ENCODE results near the gene ABCA7. TPM values are rescaled to one million over a fixed set of nuclear protein-coding genes. Genes with fewer than 3 reads are reported as not detected.

ABCA7 gene
- total RNA-seq, 1 experiment from 2014 or later = 91.4 TPM

DNA sequence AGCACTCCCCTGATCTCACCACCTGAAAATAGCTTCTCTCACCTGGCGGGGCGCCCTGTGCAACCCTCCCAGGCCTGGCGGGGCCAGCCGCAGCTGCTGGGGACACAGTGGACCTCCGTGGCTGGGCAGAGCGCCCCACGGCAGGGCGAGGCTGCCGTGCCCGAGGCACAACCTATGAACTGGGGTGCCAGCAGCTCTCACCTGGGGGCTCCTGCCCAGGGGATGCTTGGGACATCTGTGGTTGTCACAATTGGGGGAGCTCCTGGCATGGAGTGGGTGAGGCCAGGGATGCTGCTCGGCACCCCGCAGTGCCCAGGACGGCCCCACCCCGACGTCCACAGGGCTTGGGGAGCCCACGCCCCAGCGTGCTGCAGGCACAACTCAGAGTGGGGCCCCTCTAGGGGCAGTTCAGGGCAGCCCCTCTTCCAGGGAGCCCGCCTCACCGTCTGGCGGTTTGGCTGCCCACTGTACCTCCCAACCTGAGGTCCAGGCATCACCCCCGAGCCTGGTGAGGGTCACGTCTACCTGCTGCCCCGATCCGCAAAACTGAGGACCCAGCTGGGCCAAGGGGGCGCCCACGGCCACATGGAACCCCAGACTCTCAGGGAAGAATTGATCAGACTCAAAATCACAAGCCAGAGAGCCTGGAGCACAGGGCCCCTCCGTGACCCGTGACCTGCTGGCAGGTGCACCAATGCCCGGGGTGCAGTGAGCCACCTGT lies 24.7 kb upstream of the ABCA7 start:
- TF ChIP-seq YY1 (IDR thresholded peaks at IDR 0.05; ENCODE audit: extremely low read depth, insufficient replicate concordance, low read depth, low read length) (no peak), POLR2AphosphoS5 (IDR thresholded peaks at IDR 0.05; ENCODE audit: low read depth, low read length) (no peak), FOSL1 (IDR thresholded peaks at IDR 0.05; ENCODE audit: low read depth) (no peak), ZNF274 (IDR thresholded peaks at IDR 0.05; ENCODE audit: low read depth, low read length) (no peak), SIN3A (IDR thresholded peaks at IDR 0.05; ENCODE audit: low read depth) (no peak), JUND (IDR thresholded peaks at IDR 0.05) (no peak), POLR2A (IDR thresholded peaks at IDR 0.05; ENCODE audit: borderline replicate concordance, extremely low read depth, insufficient read depth, insufficient read length) (no peak), ZFX (IDR thresholded peaks at IDR 0.05) (no peak), CBX3 (IDR thresholded peaks at IDR 0.05; ENCODE audit: low read depth) (no peak), EZH2 (IDR thresholded peaks at IDR 0.05) (no peak), ELF1 (IDR thresholded peaks at IDR 0.05; ENCODE audit: borderline replicate concordance, low read depth) (no peak), CEBPB (IDR thresholded peaks at IDR 0.05; ENCODE audit: low read depth) (no peak), EGR1 (IDR thresholded peaks at IDR 0.05; ENCODE audit: low read depth) (no peak)
- TF ChIP-seq, protein P1, sequence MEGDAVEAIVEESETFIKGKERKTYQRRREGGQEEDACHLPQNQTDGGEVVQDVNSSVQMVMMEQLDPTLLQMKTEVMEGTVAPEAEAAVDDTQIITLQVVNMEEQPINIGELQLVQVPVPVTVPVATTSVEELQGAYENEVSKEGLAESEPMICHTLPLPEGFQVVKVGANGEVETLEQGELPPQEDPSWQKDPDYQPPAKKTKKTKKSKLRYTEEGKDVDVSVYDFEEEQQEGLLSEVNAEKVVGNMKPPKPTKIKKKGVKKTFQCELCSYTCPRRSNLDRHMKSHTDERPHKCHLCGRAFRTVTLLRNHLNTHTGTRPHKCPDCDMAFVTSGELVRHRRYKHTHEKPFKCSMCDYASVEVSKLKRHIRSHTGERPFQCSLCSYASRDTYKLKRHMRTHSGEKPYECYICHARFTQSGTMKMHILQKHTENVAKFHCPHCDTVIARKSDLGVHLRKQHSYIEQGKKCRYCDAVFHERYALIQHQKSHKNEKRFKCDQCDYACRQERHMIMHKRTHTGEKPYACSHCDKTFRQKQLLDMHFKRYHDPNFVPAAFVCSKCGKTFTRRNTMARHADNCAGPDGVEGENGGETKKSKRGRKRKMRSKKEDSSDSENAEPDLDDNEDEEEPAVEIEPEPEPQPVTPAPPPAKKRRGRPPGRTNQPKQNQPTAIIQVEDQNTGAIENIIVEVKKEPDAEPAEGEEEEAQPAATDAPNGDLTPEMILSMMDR (IDR thresholded peaks at IDR 0.05 in 2 of 3, conservative IDR thresholded peaks at IDR 0.05 in 1 of 3; ENCODE audit: borderline replicate concordance in 1 of 3, insufficient read depth in 1 of 3, low read depth in 2 of 3, low read length in 2 of 3) = no peak
- TF ChIP-seq, protein P2, sequence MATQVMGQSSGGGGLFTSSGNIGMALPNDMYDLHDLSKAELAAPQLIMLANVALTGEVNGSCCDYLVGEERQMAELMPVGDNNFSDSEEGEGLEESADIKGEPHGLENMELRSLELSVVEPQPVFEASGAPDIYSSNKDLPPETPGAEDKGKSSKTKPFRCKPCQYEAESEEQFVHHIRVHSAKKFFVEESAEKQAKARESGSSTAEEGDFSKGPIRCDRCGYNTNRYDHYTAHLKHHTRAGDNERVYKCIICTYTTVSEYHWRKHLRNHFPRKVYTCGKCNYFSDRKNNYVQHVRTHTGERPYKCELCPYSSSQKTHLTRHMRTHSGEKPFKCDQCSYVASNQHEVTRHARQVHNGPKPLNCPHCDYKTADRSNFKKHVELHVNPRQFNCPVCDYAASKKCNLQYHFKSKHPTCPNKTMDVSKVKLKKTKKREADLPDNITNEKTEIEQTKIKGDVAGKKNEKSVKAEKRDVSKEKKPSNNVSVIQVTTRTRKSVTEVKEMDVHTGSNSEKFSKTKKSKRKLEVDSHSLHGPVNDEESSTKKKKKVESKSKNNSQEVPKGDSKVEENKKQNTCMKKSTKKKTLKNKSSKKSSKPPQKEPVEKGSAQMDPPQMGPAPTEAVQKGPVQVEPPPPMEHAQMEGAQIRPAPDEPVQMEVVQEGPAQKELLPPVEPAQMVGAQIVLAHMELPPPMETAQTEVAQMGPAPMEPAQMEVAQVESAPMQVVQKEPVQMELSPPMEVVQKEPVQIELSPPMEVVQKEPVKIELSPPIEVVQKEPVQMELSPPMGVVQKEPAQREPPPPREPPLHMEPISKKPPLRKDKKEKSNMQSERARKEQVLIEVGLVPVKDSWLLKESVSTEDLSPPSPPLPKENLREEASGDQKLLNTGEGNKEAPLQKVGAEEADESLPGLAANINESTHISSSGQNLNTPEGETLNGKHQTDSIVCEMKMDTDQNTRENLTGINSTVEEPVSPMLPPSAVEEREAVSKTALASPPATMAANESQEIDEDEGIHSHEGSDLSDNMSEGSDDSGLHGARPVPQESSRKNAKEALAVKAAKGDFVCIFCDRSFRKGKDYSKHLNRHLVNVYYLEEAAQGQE (IDR thresholded peaks at IDR 0.05; ENCODE audit: low read depth) = no peak
- TF ChIP-seq, protein P3, sequence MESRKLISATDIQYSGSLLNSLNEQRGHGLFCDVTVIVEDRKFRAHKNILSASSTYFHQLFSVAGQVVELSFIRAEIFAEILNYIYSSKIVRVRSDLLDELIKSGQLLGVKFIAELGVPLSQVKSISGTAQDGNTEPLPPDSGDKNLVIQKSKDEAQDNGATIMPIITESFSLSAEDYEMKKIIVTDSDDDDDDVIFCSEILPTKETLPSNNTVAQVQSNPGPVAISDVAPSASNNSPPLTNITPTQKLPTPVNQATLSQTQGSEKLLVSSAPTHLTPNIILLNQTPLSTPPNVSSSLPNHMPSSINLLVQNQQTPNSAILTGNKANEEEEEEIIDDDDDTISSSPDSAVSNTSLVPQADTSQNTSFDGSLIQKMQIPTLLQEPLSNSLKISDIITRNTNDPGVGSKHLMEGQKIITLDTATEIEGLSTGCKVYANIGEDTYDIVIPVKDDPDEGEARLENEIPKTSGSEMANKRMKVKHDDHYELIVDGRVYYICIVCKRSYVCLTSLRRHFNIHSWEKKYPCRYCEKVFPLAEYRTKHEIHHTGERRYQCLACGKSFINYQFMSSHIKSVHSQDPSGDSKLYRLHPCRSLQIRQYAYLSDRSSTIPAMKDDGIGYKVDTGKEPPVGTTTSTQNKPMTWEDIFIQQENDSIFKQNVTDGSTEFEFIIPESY (IDR thresholded peaks at IDR 0.05; ENCODE audit: extremely low read depth, insufficient replicate concordance, low read length) = no peak
- TF ChIP-seq, protein P4, sequence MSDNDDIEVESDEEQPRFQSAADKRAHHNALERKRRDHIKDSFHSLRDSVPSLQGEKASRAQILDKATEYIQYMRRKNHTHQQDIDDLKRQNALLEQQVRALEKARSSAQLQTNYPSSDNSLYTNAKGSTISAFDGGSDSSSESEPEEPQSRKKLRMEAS (IDR thresholded peaks at IDR 0.05) = no peak
- ATAC-seq = no peak
- Histone ChIP-seq H2AFZ (ENCODE audit: low read depth, low read length, poor library complexity, severe bottlenecking) (no peak overlapping the region), H3K27me3 (ENCODE audit: insufficient read depth, low read length) (no peaks in the 10 kb centered on the region), H3K4me3 (replicated peaks in 1 of 2; ENCODE audit: low read depth in 1 of 2, low read length in 2 of 2) (no peak overlapping the region), H3K27ac (ENCODE audit: low read depth, low read length) (no peak overlapping the region), H3K36me3 (ENCODE audit: control insufficient read depth in 1 of 2, insufficient read depth in 2 of 2, low read length in 2 of 2) (peaks cover 4 to 16% of the 10 kb centered on the region in 2 experiments; a peak in 2 of 4 replicates), H3K9me3 (ENCODE audit: control insufficient read depth in 1 of 2, insufficient read depth in 1 of 2, low read depth in 1 of 2, low read length in 2 of 2) (no peaks in the 10 kb centered on the region), H3K4me1 (ENCODE audit: control insufficient read depth in 1 of 2, insufficient read depth in 2 of 2, low read length in 2 of 2) (peaks cover 32 to 37% of the 10 kb centered on the region in 2 experiments), H3K9me2 (ENCODE audit: insufficient read depth) (no peaks in the 10 kb centered on the region), H3K9ac (ENCODE audit: low read length) (no peak overlapping the region), H3K4me2 (ENCODE audit: low read length) (no peak overlapping the region), H3K79me2 (ENCODE audit: insufficient read depth, low read length) (peaks cover 73% of the 10 kb centered on the region), H4K20me1 (ENCODE audit: insufficient read depth) (no peaks in the 10 kb centered on the region; the same call in 1 of the 2 replicates)
- CTCF ChIA-PET = no interaction called here
- no peak for DNase-seq (ENCODE audit: low read depth, low spot score)
- POLR2A ChIA-PET = no interaction called here
- intact Hi-C loops (cut with micrococcal nuclease) = no loop called here
- RAD21 ChIA-PET (ENCODE audit: low non-redundant PET in 1 of 2, low total read pairs in 2 of 2, uncharacterized antibody in 2 of 2, unreplicated experiment in 2 of 2) = no interaction called here
- no TSS peak for BruUV-seq (replicated peaks)

Measured in HCT116 (cell line).